HFF-Myc (cell line): ENCODE measurements around the gene HMGA1.
"Not testable (repeated sequence)": the region's sequence is repeated elsewhere in the genome, so short reads cannot be mapped to it uniquely, and the experiment has no call there.

Experiments
- DNase-seq: peaks from one replicate; pipeline ENCODE4 v3.0.0-alpha.2; 2011; ENCODE audit warnings: low read depth; ENCODE audit errors: extremely low read depth
- H3K4me3 ChIP-seq: replicated peaks from 2 replicates; pipeline ENCODE4 v1.5.1; 2011; ENCODE audit warnings: low read depth, mild to moderate bottlenecking, control low read depth, low read length
- TF ChIP-seq, protein P1 (sequence below): IDR thresholded peaks from 2 replicates; pipeline ENCODE4 v1.5.1; 2012; ENCODE audit warnings: mild to moderate bottlenecking, low read depth, low read length, control low read depth; ENCODE audit errors: missing control alignments

The HMGA1 gene

DNA sequence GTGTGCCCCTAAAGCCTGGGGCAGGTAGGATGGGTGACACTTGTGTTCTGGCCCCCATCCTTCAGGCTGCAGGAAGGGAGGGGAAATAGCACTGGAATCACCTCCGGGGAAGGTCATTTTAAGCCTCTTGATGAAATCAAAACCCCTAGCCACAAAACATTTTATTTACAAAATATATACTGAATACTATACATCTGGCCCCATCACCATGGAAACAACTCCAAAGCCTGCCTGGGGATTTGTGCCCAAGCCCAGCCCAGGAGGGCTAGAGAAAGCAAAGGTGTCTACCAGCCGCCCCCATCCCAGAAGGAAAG lies 9.5 kb downstream of the HMGA1 start:
- DNase-seq = peak; percentile 62
- no peak overlapping the region for H3K4me3 ChIP-seq
- TF ChIP-seq, protein P1, sequence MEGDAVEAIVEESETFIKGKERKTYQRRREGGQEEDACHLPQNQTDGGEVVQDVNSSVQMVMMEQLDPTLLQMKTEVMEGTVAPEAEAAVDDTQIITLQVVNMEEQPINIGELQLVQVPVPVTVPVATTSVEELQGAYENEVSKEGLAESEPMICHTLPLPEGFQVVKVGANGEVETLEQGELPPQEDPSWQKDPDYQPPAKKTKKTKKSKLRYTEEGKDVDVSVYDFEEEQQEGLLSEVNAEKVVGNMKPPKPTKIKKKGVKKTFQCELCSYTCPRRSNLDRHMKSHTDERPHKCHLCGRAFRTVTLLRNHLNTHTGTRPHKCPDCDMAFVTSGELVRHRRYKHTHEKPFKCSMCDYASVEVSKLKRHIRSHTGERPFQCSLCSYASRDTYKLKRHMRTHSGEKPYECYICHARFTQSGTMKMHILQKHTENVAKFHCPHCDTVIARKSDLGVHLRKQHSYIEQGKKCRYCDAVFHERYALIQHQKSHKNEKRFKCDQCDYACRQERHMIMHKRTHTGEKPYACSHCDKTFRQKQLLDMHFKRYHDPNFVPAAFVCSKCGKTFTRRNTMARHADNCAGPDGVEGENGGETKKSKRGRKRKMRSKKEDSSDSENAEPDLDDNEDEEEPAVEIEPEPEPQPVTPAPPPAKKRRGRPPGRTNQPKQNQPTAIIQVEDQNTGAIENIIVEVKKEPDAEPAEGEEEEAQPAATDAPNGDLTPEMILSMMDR = no peak

DNA sequence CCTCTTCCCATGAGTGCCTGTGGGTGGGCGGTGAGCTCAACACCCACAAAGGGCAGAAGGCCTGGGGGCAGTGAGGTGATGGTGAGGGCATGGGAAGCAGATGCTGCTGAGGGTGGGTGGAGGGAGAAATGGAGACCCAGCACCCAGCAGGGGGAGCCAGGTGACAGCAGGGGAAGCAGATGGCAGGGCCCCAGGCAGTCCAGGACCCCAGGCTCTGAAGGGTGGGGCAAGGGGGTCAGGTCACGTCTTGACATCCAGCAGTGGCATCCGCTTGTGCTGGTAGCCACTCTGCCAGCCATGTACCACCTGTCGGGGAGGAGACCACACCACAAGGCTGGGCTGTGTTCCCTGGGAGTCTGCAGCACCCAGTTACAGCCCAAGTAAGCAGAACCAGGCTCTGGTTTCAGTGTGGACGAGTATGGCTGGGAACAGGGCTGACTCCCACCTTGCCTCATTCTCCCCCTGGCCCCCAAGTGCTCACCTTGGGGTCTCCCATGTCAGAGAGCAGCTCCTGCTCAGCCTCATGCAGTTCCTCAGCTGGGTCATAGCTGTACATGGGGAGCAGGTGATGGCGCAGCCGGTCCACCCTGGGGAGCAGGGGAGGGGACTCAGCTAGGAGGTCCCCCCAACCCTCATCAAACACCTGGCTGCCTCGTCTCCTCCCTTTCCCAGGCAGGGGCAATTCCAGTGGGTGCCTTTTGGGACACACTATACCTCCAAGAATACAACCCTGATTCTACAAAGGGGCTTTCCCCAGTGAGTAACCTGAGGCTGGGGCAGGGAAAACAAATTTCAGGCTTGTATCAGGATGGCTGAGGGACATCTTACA lies 10.1 kb downstream of the HMGA1 start:
- DNase-seq = no peak
- 0 out of 2 replicates have a peak overlapping the region, but pooled peaks have one; percentile 2 for H3K4me3 ChIP-seq
- TF ChIP-seq, protein P1 = peak; percentile 68

DNA sequence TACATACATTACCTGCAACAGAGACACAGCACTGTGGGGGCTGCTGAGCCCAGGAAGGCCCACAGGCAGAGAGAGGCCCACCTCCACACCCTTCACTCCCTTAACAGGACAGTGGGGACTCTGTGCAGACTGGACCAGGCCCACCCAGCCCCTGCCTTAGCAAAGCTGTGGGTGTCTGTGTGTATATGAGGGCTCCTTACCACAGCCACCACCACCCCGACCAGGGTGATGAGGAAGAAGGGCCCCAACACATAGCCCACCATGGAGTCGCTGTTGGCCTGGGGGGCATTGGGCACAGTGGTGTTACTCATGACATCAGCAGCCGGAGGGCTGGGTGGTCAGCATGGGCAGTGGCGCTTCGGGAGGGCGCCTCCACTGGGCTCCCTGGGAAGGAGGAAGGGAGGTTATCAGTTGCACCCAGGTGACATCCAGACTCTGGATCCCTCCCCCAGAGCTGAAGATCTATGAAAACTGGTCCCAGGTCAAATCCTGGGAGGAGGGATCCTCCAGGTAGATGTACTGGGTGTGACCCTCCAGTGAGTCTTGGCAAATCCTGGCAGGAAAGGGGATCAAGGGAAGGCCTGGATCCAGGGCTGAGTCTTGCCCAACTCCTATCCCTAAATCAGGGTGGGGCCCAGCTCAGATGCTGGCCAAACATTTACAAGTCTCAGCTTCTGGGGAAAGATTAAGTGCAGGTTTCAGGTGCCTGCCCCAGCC lies 11.0 kb downstream of the HMGA1 start:
- peak overlapping the region; percentile 68 for H3K4me3 ChIP-seq
- no peak for DNase-seq
- TF ChIP-seq, protein P1 = no peak

- peak overlapping the region; percentile 68 for H3K4me3 ChIP-seq
- no peak for DNase-seq
- TF ChIP-seq, protein P1 = no peak
Measured at GRCh38 chr6:34248198-34248726, 11.6 kb downstream of the HMGA1 start.

DNA sequence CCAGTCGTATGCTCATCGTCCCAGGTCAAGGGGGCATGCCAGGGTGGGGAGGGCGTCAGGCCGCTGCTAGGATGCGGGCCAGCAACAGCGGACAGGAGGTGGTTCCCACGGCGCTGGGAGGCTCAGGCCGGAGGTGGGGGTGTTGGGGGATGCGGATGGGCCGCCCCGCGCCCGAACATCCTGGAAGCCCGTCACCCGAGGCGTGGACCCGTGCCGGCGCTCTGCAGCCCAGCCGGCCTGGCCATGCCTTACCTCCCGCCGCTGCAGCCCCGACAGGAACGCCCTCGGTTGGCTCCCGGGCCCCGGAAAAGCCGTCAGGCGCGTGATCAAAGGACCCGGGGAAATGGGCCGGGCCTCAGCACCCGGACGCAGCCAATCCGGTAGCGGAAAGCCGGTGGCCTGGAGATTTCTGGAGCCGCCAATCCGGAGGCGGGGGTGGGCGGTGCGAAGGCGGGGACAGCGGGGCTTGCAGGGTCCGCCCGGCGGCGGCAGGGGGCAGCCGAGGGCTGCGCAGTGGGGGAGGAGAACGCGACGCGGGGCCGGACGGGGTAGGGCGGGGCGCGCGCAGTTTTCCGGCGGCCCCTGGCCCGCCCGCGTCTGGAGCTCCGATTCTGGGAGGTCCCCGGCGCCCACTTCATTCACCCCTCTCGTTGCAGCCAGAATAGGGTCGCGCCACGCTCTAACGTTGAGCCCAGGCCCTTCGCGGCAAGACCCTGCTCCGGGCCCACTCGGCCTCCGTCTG lies 12.2 kb downstream of the HMGA1 start, which contains the start of gene SMIM29:
Gene SMIM29 (minus strand): TSS at position 280 of the 742 bp plus-strand sequence. CDS start 1,215 bp downstream, outside the sequence.
- DNase-seq = peak; percentile 82
- TF ChIP-seq, protein P1 = peak; percentile 77
- peak within 1 kb of the TSS; percentile 68 for H3K4me3 ChIP-seq

GRCh38 chr6:34249469-34250261 lies 13.0 kb downstream of the HMGA1 start:
- H3K4me3 ChIP-seq = peak overlapping the region; percentile 68
- no peak for DNase-seq
- TF ChIP-seq, protein P1 = no peak

- H3K4me3 ChIP-seq, DNase-seq: not testable (repeated sequence)
Measured at GRCh38 chr6:34252395-34252794, 15.7 kb downstream of the HMGA1 start.
